Smooth muscle cell (in vitro differentiated cells): ENCODE measurements around the gene IRX3. TPM values are rescaled to one million over a fixed set of nuclear protein-coding genes. Genes with fewer than 3 reads are reported as not detected.

ENCODE experiments used
- DNase-seq: peaks from one replicate; lab custom pipeline; 2025; ENCODE audit not compliant: unreplicated experiment; lab: John Stamatoyannopoulos, UW
- H2AFZ ChIP-seq: fragments of 200-600 bp; sonication (generic); 2 replicates; pipeline ENCODE4 v1.6.0; 2016; ENCODE audit warnings: antibody characterized with exemption, low read depth, mild to moderate bottlenecking
- H3F3A ChIP-seq: fragments of 200-600 bp; sonication (generic); 2 replicates; pipeline ENCODE4 v1.6.0; 2017; ENCODE audit warnings: antibody characterized with exemption, low read depth
- H3K27ac ChIP-seq: fragments of 200-600 bp; sonication (generic); 2 replicates; pipeline ENCODE4 v1.5.1; 2016; ENCODE audit warnings: low read depth, mild to moderate bottlenecking
- H3K27me3 ChIP-seq: fragments of 200-600 bp; sonication (generic); 2 replicates; pipeline ENCODE4 v1.6.1; 2016; ENCODE audit warnings: low read depth, mild to moderate bottlenecking
- H3K36me3 ChIP-seq: fragments of 200-600 bp; sonication (generic); 2 replicates; pipeline ENCODE4 v1.5.1; 2016; ENCODE audit warnings: low read depth
- H3K4me1 ChIP-seq: fragments of 200-600 bp; sonication (generic); 2 replicates; pipeline ENCODE4 v1.5.1; 2016; ENCODE audit warnings: low read depth
- H3K4me2 ChIP-seq: fragments of 200-600 bp; sonication (generic); 2 replicates; pipeline ENCODE4 v1.6.0; 2016; ENCODE audit warnings: mild to moderate bottlenecking
- H3K4me3 ChIP-seq: fragments of 200-600 bp; sonication (generic); 2 replicates; pipeline ENCODE4 v1.5.1; 2016; ENCODE audit warnings: mild to moderate bottlenecking
- H3K79me2 ChIP-seq: fragments of 200-600 bp; sonication (generic); 2 replicates; pipeline ENCODE4 v1.6.0; 2016; ENCODE audit warnings: low read depth, mild to moderate bottlenecking
- H3K9ac ChIP-seq: fragments of 200-600 bp; sonication (generic); 2 replicates; pipeline ENCODE4 v1.6.0; 2016; ENCODE audit warnings: low read depth
- H3K9me3 ChIP-seq: fragments of 200-600 bp; sonication (generic); replicated peaks from 2 replicates; pipeline ENCODE4 v1.5.1; 2016; ENCODE audit warnings: low read depth
- H4K20me1 ChIP-seq: fragments of 200-600 bp; sonication (generic); 2 replicates; pipeline ENCODE4 v1.6.0; 2016; ENCODE audit warnings: low read depth
- CTCF ChIP-seq: fragments of 200-600 bp; sonication (generic); IDR thresholded peaks from 2 replicates; pipeline ENCODE4 v1.5.1; 2017; ENCODE audit warnings: borderline replicate concordance, mild to moderate bottlenecking, antibody characterized with exemption; ENCODE audit not compliant: insufficient read depth, poor library complexity, severe bottlenecking
- WGBS: methylation state at CpG from one replicate; pipeline ENCODE4 v1.1.7; 2016; ENCODE audit warnings: low lambda C conversion rate; 5-methylcytosine and 5-hydroxymethylcytosine counted together
- polyA plus RNA-seq: library from polyadenylated mRNA; unstranded; fragments of >200 nt; fragmentation: Nextera tagmentation; extraction: Ambion mirVana; gene quantifications from 2 replicates; pipeline ENCODE4 v1.2.1, GENCODE V29; 2016
- total RNA-seq: library from RNA; depleted of rRNA; stranded (reverse); fragments of >200 nt; gene quantifications from 2 replicates; pipeline ENCODE4 v1.2.3, GENCODE V29; 2014

IRX3 gene
- total and polyA plus RNA-seq, 2 experiments from 2014 or later, result 0.49 to 3.1 TPM

- Histone ChIP-seq H3K27ac (no peak overlapping the region), H3K27me3 (peaks cover 96% of the 10 kb centered on the region)
These were observed 559 bp downstream of the IRX3 start for GRCh38 chr16:54286090-54286365.

GRCh38 chr16:54285414-54286089 is 1.0 kb downstream of the IRX3 start:
- under 1% methylated on average over 38 of the region's 77 CpGs for WGBS
- no peak for TF ChIP-seq CTCF
- no peaks in the 10 kb centered on the region for H3F3A ChIP-seq
- no peaks in the 10 kb centered on the region for H3K79me2 ChIP-seq
- peaks cover 16% of the 10 kb centered on the region for H3K4me1 ChIP-seq
- peak overlapping the region; percentile 84 for H3K4me2 ChIP-seq
- H2AFZ ChIP-seq, result no peak overlapping the region
- DNase-seq, result no peak
- no peaks in the 10 kb centered on the region for H3K36me3 ChIP-seq
- H3K27me3 ChIP-seq, result peaks cover 96% of the 10 kb centered on the region
- H4K20me1 ChIP-seq, result no peaks in the 10 kb centered on the region
- H3K9me3 ChIP-seq, result no peaks in the 10 kb centered on the region
- H3K9ac ChIP-seq, result no peak overlapping the region
- peak overlapping the region; percentile 56 for H3K4me3 ChIP-seq
- no peak overlapping the region for H3K27ac ChIP-seq

More at GRCh38 chr16:54286090-54286365, 559 bp downstream of the IRX3 start:
- DNase-seq, result no peak
- peak overlapping the region; percentile 56 for H3K4me3 ChIP-seq
- H3K36me3 ChIP-seq, result no peaks in the 10 kb centered on the region
- H3K79me2 ChIP-seq, result no peaks in the 10 kb centered on the region
- peaks cover 20% of the 10 kb centered on the region for H3K4me1 ChIP-seq
- 0% methylated on average over 11 of the region's 43 CpGs for WGBS
- TF ChIP-seq CTCF, result no peak
- no peaks in the 10 kb centered on the region for H3K9me3 ChIP-seq
- H3F3A ChIP-seq, result no peaks in the 10 kb centered on the region
- H3K4me2 ChIP-seq, result peak overlapping the region; percentile 84
- no peak overlapping the region for H3K9ac ChIP-seq
- no peaks in the 10 kb centered on the region for H4K20me1 ChIP-seq
- peak overlapping the region; percentile 77 for H2AFZ ChIP-seq

GRCh38 chr16:54284931-54285413 is 1.6 kb downstream of the IRX3 start:
- Histone ChIP-seq H3K27ac (no peak overlapping the region), H3K9me3 (no peaks in the 10 kb centered on the region), H3K36me3 (no peaks in the 10 kb centered on the region), H3K4me3 (peak overlapping the region; percentile 56), H2AFZ (no peak overlapping the region), H3K9ac (no peak overlapping the region), H3K4me1 (peaks cover 10% of the 10 kb centered on the region), H3K27me3 (peaks cover 91% of the 10 kb centered on the region), H3K4me2 (peak overlapping the region; percentile 84), H4K20me1 (no peaks in the 10 kb centered on the region), H3K79me2 (no peaks in the 10 kb centered on the region), H3F3A (no peaks in the 10 kb centered on the region)
- TF ChIP-seq CTCF, result no peak
- no peak for DNase-seq
- WGBS, result 2% methylated on average over 19 of the region's 42 CpGs
